Measurements from ENCODE around the gene ZNF358.

Gene ZNF358

DNA sequence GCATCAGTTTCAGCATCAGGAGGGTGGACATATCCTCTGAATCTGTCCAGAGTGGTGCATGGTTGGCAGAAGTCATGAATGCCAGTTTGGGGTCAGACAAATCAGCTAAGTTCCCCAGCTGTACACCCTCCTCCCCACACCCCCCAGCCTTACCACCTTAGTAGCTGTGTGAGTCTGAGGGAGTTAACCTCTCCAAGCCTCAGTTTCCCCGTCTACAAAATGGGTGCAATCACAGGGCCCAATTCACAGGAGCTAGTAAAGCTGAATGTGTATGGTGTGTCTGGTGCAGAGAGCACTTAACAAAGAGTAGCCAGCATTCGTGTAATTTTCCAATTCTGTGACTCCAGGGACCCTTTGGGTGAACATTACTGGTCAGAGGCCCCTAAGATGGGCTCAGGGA, 13.4 kb upstream of the ZNF358 start:
- 0 out of 2 replicates have a peak, but pooled peaks cover 4% of the 10 kb centered on the region for H3F3A ChIP-seq (ENCODE audit: control insufficient read depth, insufficient read depth)
- H3K36me3 ChIP-seq (ENCODE audit: control insufficient read depth, low read length), result no peaks in the 10 kb centered on the region
- peaks cover 12% of the 10 kb centered on the region for H3K4me1 ChIP-seq (ENCODE audit: control insufficient read depth, low read length)
- TF ChIP-seq, protein P1, sequence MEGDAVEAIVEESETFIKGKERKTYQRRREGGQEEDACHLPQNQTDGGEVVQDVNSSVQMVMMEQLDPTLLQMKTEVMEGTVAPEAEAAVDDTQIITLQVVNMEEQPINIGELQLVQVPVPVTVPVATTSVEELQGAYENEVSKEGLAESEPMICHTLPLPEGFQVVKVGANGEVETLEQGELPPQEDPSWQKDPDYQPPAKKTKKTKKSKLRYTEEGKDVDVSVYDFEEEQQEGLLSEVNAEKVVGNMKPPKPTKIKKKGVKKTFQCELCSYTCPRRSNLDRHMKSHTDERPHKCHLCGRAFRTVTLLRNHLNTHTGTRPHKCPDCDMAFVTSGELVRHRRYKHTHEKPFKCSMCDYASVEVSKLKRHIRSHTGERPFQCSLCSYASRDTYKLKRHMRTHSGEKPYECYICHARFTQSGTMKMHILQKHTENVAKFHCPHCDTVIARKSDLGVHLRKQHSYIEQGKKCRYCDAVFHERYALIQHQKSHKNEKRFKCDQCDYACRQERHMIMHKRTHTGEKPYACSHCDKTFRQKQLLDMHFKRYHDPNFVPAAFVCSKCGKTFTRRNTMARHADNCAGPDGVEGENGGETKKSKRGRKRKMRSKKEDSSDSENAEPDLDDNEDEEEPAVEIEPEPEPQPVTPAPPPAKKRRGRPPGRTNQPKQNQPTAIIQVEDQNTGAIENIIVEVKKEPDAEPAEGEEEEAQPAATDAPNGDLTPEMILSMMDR (IDR thresholded peaks at IDR 0.05; ENCODE audit: low read depth, low read length, poor library complexity, severe bottlenecking), result no peak
- TF ChIP-seq EZH2phosphoT487 (IDR thresholded peaks at IDR 0.05; ENCODE audit: borderline replicate concordance, low read length), result no peak
- H3K27ac ChIP-seq (ENCODE audit: low read depth, low read length), result no peak overlapping the region
- H4K20me1 ChIP-seq (ENCODE audit: control insufficient read depth, insufficient read depth, low read depth, low read length), result no peaks in the 10 kb centered on the region
- no peaks in the 10 kb centered on the region; the same call in 1 of the 2 replicates for H3K27me3 ChIP-seq (ENCODE audit: control insufficient read depth, low read length)
- no peak overlapping the region for H3K4me2 ChIP-seq (ENCODE audit: low read length)
- H3K9me3 ChIP-seq (ENCODE audit: control insufficient read depth, insufficient read depth, low read length), result no peaks in the 10 kb centered on the region
- no peaks in the 10 kb centered on the region for H3K9me2 ChIP-seq (replicated peaks; ENCODE audit: control insufficient read depth, low read length)
- H3K4me3 ChIP-seq (ENCODE audit: low read length), result no peak overlapping the region
- no peaks in the 10 kb centered on the region for H3K79me2 ChIP-seq (ENCODE audit: control insufficient read depth, low read length)

DNA sequence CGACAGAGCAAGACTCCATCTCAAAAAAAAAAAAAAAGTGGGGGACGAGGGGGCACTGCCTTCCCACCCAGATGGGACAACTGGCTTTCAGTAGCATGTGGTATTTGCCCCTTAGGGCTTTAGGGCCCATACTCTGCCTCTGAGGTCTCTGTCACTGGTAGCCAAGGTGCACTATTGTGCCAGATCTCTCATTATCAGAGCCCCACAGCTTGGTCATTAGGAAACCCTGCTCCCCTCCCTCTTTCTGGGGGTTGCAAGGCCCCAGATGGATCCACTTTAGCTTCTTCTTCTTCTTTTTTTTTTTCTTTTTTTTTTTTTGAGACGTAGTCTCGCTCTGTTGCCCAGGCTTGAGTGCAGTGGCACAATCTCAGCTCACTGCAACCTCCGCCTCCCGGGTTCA, 11.2 kb upstream of the ZNF358 start:
- Histone ChIP-seq H3F3A (ENCODE audit: control insufficient read depth, insufficient read depth) (0 out of 2 replicates have a peak, but pooled peaks cover 4% of the 10 kb centered on the region), H3K27ac (ENCODE audit: low read depth, low read length) (no peak overlapping the region), H3K79me2 (ENCODE audit: control insufficient read depth, low read length) (no peaks in the 10 kb centered on the region), H3K4me2 (ENCODE audit: low read length) (no peak overlapping the region), H3K36me3 (ENCODE audit: control insufficient read depth, low read length) (no peaks in the 10 kb centered on the region), H4K20me1 (ENCODE audit: control insufficient read depth, insufficient read depth, low read depth, low read length) (no peaks in the 10 kb centered on the region), H3K9me3 (ENCODE audit: control insufficient read depth, insufficient read depth, low read length) (no peaks in the 10 kb centered on the region), H3K4me1 (ENCODE audit: control insufficient read depth, low read length) (peaks cover 12% of the 10 kb centered on the region), H3K27me3 (ENCODE audit: control insufficient read depth, low read length) (no peaks in the 10 kb centered on the region), H3K4me3 (ENCODE audit: low read length) (no peak overlapping the region), H3K9me2 (replicated peaks; ENCODE audit: control insufficient read depth, low read length) (no peaks in the 10 kb centered on the region)
- TF ChIP-seq, protein P1 (IDR thresholded peaks at IDR 0.05; ENCODE audit: low read depth, low read length, poor library complexity, severe bottlenecking), result no peak
- no peak for TF ChIP-seq EZH2phosphoT487 (IDR thresholded peaks at IDR 0.05; ENCODE audit: borderline replicate concordance, low read length)

- Histone ChIP-seq H3K4me1 (ENCODE audit: control insufficient read depth, low read length) (peaks cover 12% of the 10 kb centered on the region), H3K9me3 (ENCODE audit: control insufficient read depth, insufficient read depth, low read length) (no peaks in the 10 kb centered on the region), H3K36me3 (ENCODE audit: control insufficient read depth, low read length) (no peaks in the 10 kb centered on the region), H3F3A (ENCODE audit: control insufficient read depth, insufficient read depth) (0 out of 2 replicates have a peak, but pooled peaks cover 4% of the 10 kb centered on the region), H3K4me2 (ENCODE audit: low read length) (peak overlapping the region; percentile 34; the same call in 1 of the 2 replicates), H4K20me1 (ENCODE audit: control insufficient read depth, insufficient read depth, low read depth, low read length) (no peaks in the 10 kb centered on the region), H3K79me2 (ENCODE audit: control insufficient read depth, low read length) (no peaks in the 10 kb centered on the region), H3K27me3 (ENCODE audit: control insufficient read depth, low read length) (peaks cover 1% of the 10 kb centered on the region; the same call in 1 of the 2 replicates), H3K27ac (ENCODE audit: low read depth, low read length) (no peak overlapping the region), H3K4me3 (ENCODE audit: low read length) (no peak overlapping the region), H3K9me2 (replicated peaks; ENCODE audit: control insufficient read depth, low read length) (no peaks in the 10 kb centered on the region)
- no peak for TF ChIP-seq EZH2phosphoT487 (IDR thresholded peaks at IDR 0.05; ENCODE audit: borderline replicate concordance, low read length)
- TF ChIP-seq, protein P1 (IDR thresholded peaks at IDR 0.05; ENCODE audit: low read depth, low read length, poor library complexity, severe bottlenecking), result no peak
Observed at GRCh38 chr19:7505288-7505681, 10.6 kb upstream of the ZNF358 start.

Measured in DOHH2 (cell line).